Endothelial cell of umbilical vein (primary cell): ENCODE data around the gene DDX27. TPM values are rescaled to one million over a fixed set of nuclear protein-coding genes. Genes with fewer than 3 reads are reported as not detected.

Experiments
- BruUV-seq: library from RNA; stranded (reverse); fragments of 400-500 nt; replicated peaks from 2 replicates; lab custom pipeline; 2021; lab: Mats Ljungman, UMichigan
- CTCF ChIA-PET: fragments of 300-600, 350-600 bp; sonication (Branson Sonifier 250); formaldehyde crosslinking; loops from one replicate; lab custom pipeline; 2021; ENCODE audit warnings: antibody characterized with exemption, inconsistent platforms; lab: Charles Lee
- POLR2A ChIA-PET: fragments of 300-600, 350-600 bp; sonication (Branson Sonifier 250); formaldehyde crosslinking; loops from one replicate; lab custom pipeline; 2021; ENCODE audit warnings: antibody characterized with exemption, inconsistent platforms; lab: Charles Lee
- DNase-seq: peaks from one replicate; pipeline ENCODE4 v3.0.0-alpha.2; 2011; ENCODE audit warnings: low read depth, low spot score
- FAIRE-seq: peaks from 2 replicates; lab custom pipeline; 2011; peaks lifted over from hg19 to GRCh38; lab: Jason Lieb, UNC
- H2AFZ ChIP-seq: 2 replicates; pipeline ENCODE4 v1.6.0; 2012; ENCODE audit warnings: low read depth, low read length, control low read depth, inconsistent platforms
- H3K27ac ChIP-seq: 2 replicates; pipeline ENCODE4 v1.5.1; 2011; ENCODE audit warnings: low read depth, mild to moderate bottlenecking, control low read depth, low read length, moderate library complexity; ENCODE audit not compliant: insufficient read depth
- H3K27me3 ChIP-seq, 2 experiments: 2 replicates each; pipeline versions ENCODE4 v1.6.0 to v1.6.1; 2011; ENCODE audit warnings: low read length in 2 of 2, mixed read lengths in 1 of 2; ENCODE audit not compliant: control insufficient read depth in 2 of 2, insufficient read depth in 2 of 2
- H3K36me3 ChIP-seq, 2 experiments: 2 replicates in 1 of 2; 3 replicates in 1 of 2; pipeline ENCODE4 v1.5.1; 2011; ENCODE audit warnings: low read length in 2 of 2, mild to moderate bottlenecking in 1 of 2, moderate library complexity in 1 of 2; ENCODE audit not compliant: control insufficient read depth in 2 of 2, insufficient read depth in 2 of 2; ENCODE audit errors: extremely low read depth in 1 of 2
- H3K4me1 ChIP-seq: 3 replicates; pipeline ENCODE4 v1.5.1; 2011; ENCODE audit warnings: mild to moderate bottlenecking, low read length; ENCODE audit not compliant: control insufficient read depth, insufficient read depth; ENCODE audit errors: extremely low read depth
- H3K4me2 ChIP-seq: 2 replicates; pipeline ENCODE4 v1.6.1; 2011; ENCODE audit warnings: low read length, control low read depth, mixed read lengths; ENCODE audit not compliant: insufficient read depth
- H3K4me3 ChIP-seq, 3 experiments: fragments of 200-600 bp in 1 of 3; sonication (generic), shearing (Covaris generic) in 1 of 3; replicated peaks in 1 of 3; 2 replicates each; pipeline ENCODE4 v1.5.1; 2011 to 2016; ENCODE audit warnings: control low read depth in 3 of 3, low read length in 3 of 3, mild to moderate bottlenecking in 2 of 3, inconsistent platforms in 1 of 3, low read depth in 1 of 3, moderate library complexity in 1 of 3; ENCODE audit not compliant: insufficient read depth in 1 of 3
- H3K79me2 ChIP-seq: 2 replicates; pipeline ENCODE4 v1.6.0; 2012; ENCODE audit warnings: low read length, inconsistent platforms; ENCODE audit not compliant: control insufficient read depth, insufficient read depth
- H3K9ac ChIP-seq: replicated peaks from 2 replicates; pipeline ENCODE3; 2011; ENCODE audit warnings: low read length, control low read depth; ENCODE audit not compliant: insufficient read depth; ENCODE audit errors: extremely low read depth
- H3K9me1 ChIP-seq: replicated peaks from 3 replicates; pipeline ENCODE4 v1.6.0; 2011; ENCODE audit warnings: mild to moderate bottlenecking, low read length; ENCODE audit not compliant: control insufficient read depth, insufficient read depth; ENCODE audit errors: extremely low read depth
- H3K9me3 ChIP-seq: replicated peaks from 2 replicates; pipeline ENCODE4 v1.5.1; 2012; ENCODE audit warnings: low read length, inconsistent platforms; ENCODE audit not compliant: control insufficient read depth, insufficient read depth
- H4K20me1 ChIP-seq: replicated peaks from 2 replicates; pipeline ENCODE3; 2011; ENCODE audit warnings: mild to moderate bottlenecking, low read length; ENCODE audit not compliant: control insufficient read depth, insufficient read depth; ENCODE audit errors: extremely low read depth
- CTCF ChIP-seq, 2 donors: IDR thresholded peaks; 1 replicate in 1 of 2; 2 replicates in 1 of 2; pipeline ENCODE4 v1.5.1; 2011; ENCODE audit warnings: low read length in 2 of 2, mild to moderate bottlenecking in 2 of 2, moderate library complexity in 2 of 2, control low read depth in 1 of 2, inconsistent platforms in 1 of 2, low read depth in 1 of 2; ENCODE audit not compliant: insufficient read depth in 1 of 2; ENCODE audit errors: extremely low read depth in 1 of 2
- EZH2 ChIP-seq: IDR thresholded peaks from 2 replicates; pipeline ENCODE4 v1.6.1; 2012; ENCODE audit warnings: borderline replicate concordance, low read depth, mild to moderate bottlenecking, moderate library complexity, low read length, inconsistent platforms; ENCODE audit not compliant: severe bottlenecking
- FOS ChIP-seq: IDR thresholded peaks from 2 replicates; pipeline ENCODE4 v1.6.1; 2011; ENCODE audit warnings: mild to moderate bottlenecking, low read length, moderate library complexity, borderline replicate concordance; ENCODE audit not compliant: insufficient read depth
- GATA2 ChIP-seq: IDR thresholded peaks from 2 replicates; pipeline ENCODE4 v1.7.0; 2011; ENCODE audit warnings: low read depth, mild to moderate bottlenecking, moderate library complexity, mixed read lengths, low read length; ENCODE audit not compliant: insufficient read length, insufficient read depth
- JUN ChIP-seq: IDR thresholded peaks from 2 replicates; pipeline ENCODE4 v1.6.1; 2011; ENCODE audit warnings: borderline replicate concordance, low read depth; ENCODE audit not compliant: insufficient read length, insufficient read depth
- MYC ChIP-seq: IDR thresholded peaks from one replicate; pipeline ENCODE4 v1.6.1; 2011; ENCODE audit warnings: mild to moderate bottlenecking, low read depth, low read length
- POLR2A ChIP-seq: IDR thresholded peaks from 2 replicates; pipeline ENCODE4 v1.6.1; 2012; ENCODE audit warnings: low read depth, mild to moderate bottlenecking, control low read depth, low read length
- POLR2AphosphoS5 ChIP-seq: IDR thresholded peaks from 2 replicates; pipeline ENCODE4 v1.6.1; 2012; ENCODE audit warnings: low read depth, mild to moderate bottlenecking, control low read depth, low read length, moderate library complexity; ENCODE audit not compliant: insufficient read depth
- dilution Hi-C: fragments of 300-500 bp; cut with MboI; formaldehyde crosslinking; loops from one replicate; pipeline ENCODE4 v1.15.0; 2019; ENCODE audit warnings: low sequenced_read_pairs; ENCODE audit not compliant: extremely low pct_ligation_motif_present
- intact Hi-C: fragments of 100-400 bp; cut with micrococcal nuclease; formaldehyde crosslinking; loops from one replicate; pipeline ENCODE4 v1.10.0; 2022
- polyA plus RNA-seq, 4 experiments: library from polyadenylated mRNA; depleted of rRNA in 3 of 4; stranded (reverse) in 3 of 4; unstranded in 1 of 4; fragments of >200 nt; gene quantifications; 2 replicates each; pipeline versions ENCODE4 v1.2.1 to v1.2.3, GENCODE V29; 2011 to 2012; ENCODE audit warnings: missing spikeins in 1 of 4
- total RNA-seq: library from RNA; stranded (reverse); gene quantifications from 2 replicates; pipeline ENCODE4 v1.2.3, GENCODE V29; 2021
- TF ChIP-seq, protein P1 (sequence below): IDR thresholded peaks from 2 replicates; pipeline ENCODE4 v1.6.1; 2011; ENCODE audit not compliant: insufficient read depth, insufficient read length

DDX27 gene
- total and polyA plus RNA-seq, 2 donors (not counting 3 experiments of a cell fraction or from before 2014, with no cell fraction given): 24.0 to 25.7 TPM

DNA sequence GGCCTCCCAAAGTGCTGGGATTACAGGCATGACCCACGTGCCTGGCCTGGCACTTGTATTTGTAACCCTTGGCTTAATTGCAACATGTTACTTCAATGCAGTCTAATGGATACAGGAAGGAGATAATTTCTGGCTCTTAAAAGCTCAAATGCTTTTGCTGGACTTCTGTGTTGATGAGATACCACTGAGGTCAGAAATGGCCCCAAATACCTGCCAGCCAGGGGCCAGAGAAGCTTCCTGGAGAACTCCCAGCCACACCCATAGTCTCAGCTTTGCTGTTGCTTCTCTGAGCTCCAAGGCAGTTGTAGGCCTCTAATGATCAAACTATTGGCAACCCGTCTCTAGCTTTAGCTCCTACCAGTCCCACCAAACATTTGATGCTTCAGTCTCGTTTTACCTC is 72.8 kb downstream of the DDX27 start:
- H3K9me1 ChIP-seq: no peaks in the 10 kb centered on the region
- no peak for TF ChIP-seq CTCF (IDR thresholded peaks at IDR 0.05; ENCODE audit: extremely low read depth in 1 of 2, insufficient read depth in 1 of 2, low read depth in 1 of 2, low read length in 2 of 2)
- no peak for TF ChIP-seq FOS
- TF ChIP-seq, protein P1, sequence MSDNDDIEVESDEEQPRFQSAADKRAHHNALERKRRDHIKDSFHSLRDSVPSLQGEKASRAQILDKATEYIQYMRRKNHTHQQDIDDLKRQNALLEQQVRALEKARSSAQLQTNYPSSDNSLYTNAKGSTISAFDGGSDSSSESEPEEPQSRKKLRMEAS: no peak
- no peak for TF ChIP-seq EZH2
- no peak for TF ChIP-seq POLR2A
- TF ChIP-seq POLR2AphosphoS5: no peak
- TF ChIP-seq GATA2: no peak
- TF ChIP-seq MYC: no peak
- TF ChIP-seq JUN: no peak
- no peak overlapping the region for H2AFZ ChIP-seq
- ChIA-PET POLR2A (interaction anchor here (0.8 kb wide), 1 partner anchor 11 kb away, joined by 3 read pairs; no protein-coding TSS in a partner anchor), CTCF (interaction anchor here (1.3 to 2.4 kb wide), 3 partner anchors 10 to 46 kb away, joined by 3 to 11 read pairs (median 4); no protein-coding TSS in a partner anchor)
- H3K4me2 ChIP-seq: no peak overlapping the region
- no peak for DNase-seq
- dilution Hi-C loops (no loop called here), intact Hi-C loops (no loop called here)
- no peak overlapping the region for H3K27ac ChIP-seq
- BruUV-seq: no TSS peak
- no peak for FAIRE-seq
- H3K79me2 ChIP-seq: peaks cover 11% of the 10 kb centered on the region
- no peaks in the 10 kb centered on the region for H3K27me3 ChIP-seq
- peaks cover 14% of the 10 kb centered on the region for H3K4me1 ChIP-seq
- H3K4me3 ChIP-seq: no peak overlapping the region
- no peaks in the 10 kb centered on the region for H3K9me3 ChIP-seq
- H4K20me1 ChIP-seq: peaks cover 4% of the 10 kb centered on the region
- H3K36me3 ChIP-seq: peaks cover 31 to 34% of the 10 kb centered on the region in 2 experiments
- H3K9ac ChIP-seq: no peak overlapping the region
